ENCODE results near the gene LRRTM4.
"Not testable (repeated sequence)": the region's sequence is repeated elsewhere in the genome, so short reads cannot be mapped to it uniquely, and the experiment has no call there.

The LRRTM4 gene

GRCh38 chr2:76821731-76822130, 700.4 kb downstream of the LRRTM4 start:
- no peak overlapping the region for H3K4me3 ChIP-seq (ENCODE audit: control insufficient read depth, low read depth, low read length)
- DNase-seq (ENCODE audit: low read depth): no peak
- no peak for TF ChIP-seq CTCF (IDR thresholded peaks at IDR 0.05; ENCODE audit: control insufficient read depth, insufficient read depth, low read depth, low read length, missing control alignments)

- no peak overlapping the region for H3K4me3 ChIP-seq (ENCODE audit: control insufficient read depth, low read depth, low read length)
- TF ChIP-seq CTCF (IDR thresholded peaks at IDR 0.05; ENCODE audit: control insufficient read depth, insufficient read depth, low read depth, low read length, missing control alignments): no peak
- no peak for DNase-seq (ENCODE audit: low read depth)
Observed at GRCh38 chr2:76813084-76813483, 709.1 kb downstream of the LRRTM4 start.

- H3K4me3 ChIP-seq (ENCODE audit: control insufficient read depth, low read depth, low read length): no peak overlapping the region
- DNase-seq (ENCODE audit: low read depth): no peak
- TF ChIP-seq CTCF (IDR thresholded peaks at IDR 0.05; ENCODE audit: control insufficient read depth, insufficient read depth, low read depth, low read length, missing control alignments): no peak
Observed at GRCh38 chr2:76812156-76812555, 710.0 kb downstream of the LRRTM4 start.

- no peak overlapping the region for H3K4me3 ChIP-seq (ENCODE audit: control insufficient read depth, low read depth, low read length)
- DNase-seq (ENCODE audit: low read depth): no peak
- TF ChIP-seq CTCF (IDR thresholded peaks at IDR 0.05; ENCODE audit: control insufficient read depth, insufficient read depth, low read depth, low read length, missing control alignments): no peak
Observed at GRCh38 chr2:76809136-76809535, 713.0 kb downstream of the LRRTM4 start.

- H3K4me3 ChIP-seq (ENCODE audit: control insufficient read depth, low read depth, low read length): no peak overlapping the region
- no peak for DNase-seq (ENCODE audit: low read depth)
- no peak for TF ChIP-seq CTCF (IDR thresholded peaks at IDR 0.05; ENCODE audit: control insufficient read depth, insufficient read depth, low read depth, low read length, missing control alignments)
Observed at GRCh38 chr2:76808732-76809131, 713.4 kb downstream of the LRRTM4 start.

GRCh38 chr2:76793647-76794334, 728.4 kb downstream of the LRRTM4 start:
- DNase-seq (ENCODE audit: low read depth): no peak
- H3K4me3 ChIP-seq (ENCODE audit: control insufficient read depth, low read depth, low read length): no peak overlapping the region
- no peak for TF ChIP-seq CTCF (IDR thresholded peaks at IDR 0.05; ENCODE audit: control insufficient read depth, insufficient read depth, low read depth, low read length, missing control alignments)

GRCh38 chr2:76781313-76781712, 740.9 kb downstream of the LRRTM4 start:
- H3K4me3 ChIP-seq (ENCODE audit: control insufficient read depth, low read depth, low read length); DNase-seq (ENCODE audit: low read depth): not testable (repeated sequence)

Data from AG09309 (cell line).